ENCODE data around the gene ZNF410.

ZNF410 gene

GRCh38 chr14:73949752-73950734 lies 63.4 kb downstream of the ZNF410 start, which contains the start of the genes COQ6 and FAM161B:
Gene COQ6, plus strand, starts transcription at chr14:73950302. Its CDS starts 31 bp downstream, at chr14:73950333.
Gene FAM161B, minus strand, starts transcription at chr14:73950094. Its CDS starts 68 bp downstream, at chr14:73950026.
- DNase-seq (ENCODE audit: low spot score): peak; percentile 96

GRCh38 chr14:73953731-73954130 lies 67.1 kb downstream of the ZNF410 start:
- DNase-seq (ENCODE audit: low spot score): no peak

- DNase-seq (ENCODE audit: low spot score): no peak
Measured at GRCh38 chr14:73955674-73956073, 69.0 kb downstream of the ZNF410 start.

GRCh38 chr14:73958591-73958990 lies 71.9 kb downstream of the ZNF410 start:
- DNase-seq (ENCODE audit: low spot score): no peak

- DNase-seq (ENCODE audit: low spot score): no peak
Measured at GRCh38 chr14:73961192-73961591, 74.5 kb downstream of the ZNF410 start.

GRCh38 chr14:73965216-73965615 lies 78.6 kb downstream of the ZNF410 start:
- DNase-seq (ENCODE audit: low spot score): no peak

- DNase-seq (ENCODE audit: low spot score): no peak
Measured at GRCh38 chr14:73968885-73969284, 82.2 kb downstream of the ZNF410 start.

GRCh38 chr14:73973497-73973896 lies 86.8 kb downstream of the ZNF410 start:
- DNase-seq (ENCODE audit: low spot score): no peak

- DNase-seq (ENCODE audit: low spot score): no peak
Measured at GRCh38 chr14:73976125-73976524, 89.5 kb downstream of the ZNF410 start.

- no peak for DNase-seq (ENCODE audit: low spot score)
Measured at GRCh38 chr14:73977896-73978295, 91.2 kb downstream of the ZNF410 start.
